H1 (cell line): ENCODE data around the gene TM4SF18. TPM values are rescaled to one million over a fixed set of nuclear protein-coding genes. Genes with fewer than 3 reads are reported as not detected.
"Not testable (repeated sequence)": the region's sequence is repeated elsewhere in the genome, so short reads cannot be mapped to it uniquely, and the experiment has no call there.

Experiments
- CTCF ChIA-PET: fragments of 300-600 bp; sonication (Branson Sonifier 250); formaldehyde crosslinking; loops from one replicate; lab custom pipeline; 2021; ENCODE audit not compliant: partially characterized antibody; lab: Charles Lee
- POLR2A ChIA-PET: fragments of 300-600 bp; sonication (Branson Sonifier 250); formaldehyde crosslinking; loops from one replicate; lab custom pipeline; 2021; ENCODE audit warnings: inconsistent platforms; ENCODE audit not compliant: partially characterized antibody; lab: Charles Lee
- DNase-seq, 2 experiments: peaks; one replicate each; pipeline versions ENCODE4 v3.0.0 to v3.0.0-alpha.2; 2010 to 2022; ENCODE audit warnings: low spot score in 2 of 2, low read depth in 1 of 2, mixed read lengths in 1 of 2
- FAIRE-seq: peaks from 2 replicates; lab custom pipeline; 2011; peaks lifted over from hg19 to GRCh38; lab: Jason Lieb, UNC
- H2AFZ ChIP-seq: 2 replicates; pipeline ENCODE4 v1.8.1; 2012; ENCODE audit warnings: low read length, inconsistent platforms
- H2AK5ac ChIP-seq: 2 replicates; pipeline ENCODE4 v1.6.1; 2013; ENCODE audit warnings: low read depth, low read length
- H2BK120ac ChIP-seq: replicated peaks from 2 replicates; pipeline ENCODE3; 2013; ENCODE audit warnings: low read depth, low read length, inconsistent platforms
- H2BK12ac ChIP-seq: 2 replicates; pipeline ENCODE4 v1.6.1; 2013; ENCODE audit warnings: low read depth, low read length
- H2BK15ac ChIP-seq: 2 replicates; pipeline ENCODE4 v1.6.1; 2013; ENCODE audit warnings: low read length
- H2BK20ac ChIP-seq: 2 replicates; pipeline ENCODE4 v1.6.1; 2013; ENCODE audit warnings: low read length
- H2BK5ac ChIP-seq: 2 replicates; pipeline ENCODE4 v1.6.1; 2013; ENCODE audit warnings: low read depth, low read length
- H3K14ac ChIP-seq: 2 replicates; pipeline ENCODE4 v1.6.1; 2013; ENCODE audit warnings: inconsistent platforms; ENCODE audit not compliant: insufficient read length
- H3K18ac ChIP-seq: 2 replicates; pipeline ENCODE4 v1.6.1; 2013; ENCODE audit warnings: low read length; ENCODE audit errors: extremely low read depth
- H3K23ac ChIP-seq: 2 replicates; pipeline ENCODE4 v1.6.1; 2013; ENCODE audit warnings: inconsistent platforms; ENCODE audit not compliant: insufficient read length
- H3K23me2 ChIP-seq: 2 replicates; pipeline ENCODE4 v1.6.1; 2013; ENCODE audit warnings: low read depth, low read length
- H3K27ac ChIP-seq: 2 replicates; pipeline ENCODE4 v1.6.1; 2011; ENCODE audit warnings: low read depth, low read length, inconsistent platforms
- H3K27me3 ChIP-seq, 4 experiments: replicated peaks in 1 of 4; 1 replicate in 1 of 4; 2 replicates in 3 of 4; pipeline versions ENCODE4 v1.6.1 to v1.8.1; 2011 to 2013; ENCODE audit warnings: low read length in 3 of 4, mild to moderate bottlenecking in 3 of 4, inconsistent platforms in 2 of 4, mixed read lengths in 2 of 4, moderate library complexity in 1 of 4; ENCODE audit not compliant: control insufficient read depth in 3 of 4, insufficient read depth in 3 of 4; ENCODE audit errors: extremely low read depth in 1 of 4
- H3K36me3 ChIP-seq, 4 experiments: 2 replicates each; pipeline versions ENCODE4 v1.6.1 to v1.8.1; 2011 to 2013; ENCODE audit warnings: mild to moderate bottlenecking in 4 of 4, low read length in 3 of 4, moderate library complexity in 2 of 4, control low read depth in 1 of 4, inconsistent platforms in 1 of 4; ENCODE audit not compliant: insufficient read depth in 4 of 4, control insufficient read depth in 2 of 4
- H3K4ac ChIP-seq: replicated peaks from 2 replicates; pipeline ENCODE3; 2013; ENCODE audit warnings: low read length, low read depth, mixed read lengths, inconsistent platforms; ENCODE audit not compliant: insufficient read length
- H3K4me1 ChIP-seq, 4 experiments: replicated peaks in 1 of 4; 1 replicate in 1 of 4; 2 replicates in 3 of 4; pipeline versions ENCODE4 v1.6.1 to v1.8.1; 2011 to 2013; ENCODE audit warnings: low read length in 3 of 4, inconsistent platforms in 2 of 4, mixed read lengths in 1 of 4; ENCODE audit not compliant: insufficient read depth in 4 of 4, control insufficient read depth in 3 of 4
- H3K4me2 ChIP-seq, 2 experiments: 2 replicates each; pipeline versions ENCODE4 v1.6.1 to v1.8.1; 2011 to 2013; ENCODE audit warnings: low read depth in 2 of 2, low read length in 2 of 2, control low read depth in 1 of 2, inconsistent platforms in 1 of 2, mild to moderate bottlenecking in 1 of 2; ENCODE audit not compliant: insufficient read depth in 1 of 2
- H3K4me3 ChIP-seq, 4 experiments: fragments of 200-600, 300-600 bp in 1 of 4; sonication (generic), shearing (Covaris generic), sonication (Bioruptor Twin) in 1 of 4; 2 replicates each; pipeline versions ENCODE4 v1.5.1 to v1.8.1; 2011 to 2016; ENCODE audit warnings: low read length in 4 of 4, low read depth in 3 of 4, control low read depth in 2 of 4, inconsistent platforms in 2 of 4, mild to moderate bottlenecking in 2 of 4, mixed read lengths in 1 of 4, moderate library complexity in 1 of 4; ENCODE audit not compliant: insufficient read depth in 2 of 4; ENCODE audit errors: extremely low read depth in 1 of 4
- H3K56ac ChIP-seq: replicated peaks from 2 replicates; pipeline ENCODE3; 2013; ENCODE audit warnings: low read depth, mild to moderate bottlenecking, mixed read lengths, low read length, inconsistent platforms; ENCODE audit not compliant: insufficient read length
- H3K79me1 ChIP-seq: 2 replicates; pipeline ENCODE4 v1.6.1; 2013; ENCODE audit warnings: low read depth, low read length, control low read depth
- H3K79me2 ChIP-seq, 2 experiments: 2 replicates each; pipeline versions ENCODE4 v1.6.1 to v1.8.1; 2012 to 2013; ENCODE audit warnings: low read length in 2 of 2, mild to moderate bottlenecking in 2 of 2, inconsistent platforms in 1 of 2; ENCODE audit not compliant: insufficient read depth in 2 of 2, control insufficient read depth in 1 of 2
- H3K9ac ChIP-seq, 4 experiments: replicated peaks in 1 of 4; 1 replicate in 1 of 4; 2 replicates in 3 of 4; pipeline versions ENCODE4 v1.6.1 to v1.8.1; 2011 to 2013; ENCODE audit warnings: low read depth in 3 of 4, low read length in 3 of 4, control low read depth in 2 of 4, mild to moderate bottlenecking in 2 of 4, moderate library complexity in 2 of 4, inconsistent platforms in 1 of 4; ENCODE audit errors: extremely low read depth in 1 of 4
- H3K9me3 ChIP-seq, 2 experiments: 2 replicates each; pipeline versions ENCODE4 v1.6.1 to v1.8.1; 2012 to 2013; ENCODE audit warnings: mild to moderate bottlenecking in 2 of 2, moderate library complexity in 2 of 2, control low read depth in 1 of 2, inconsistent platforms in 1 of 2, low read depth in 1 of 2, low read length in 1 of 2, mixed read lengths in 1 of 2; ENCODE audit not compliant: insufficient read depth in 2 of 2
- H4K20me1 ChIP-seq, 2 experiments: replicated peaks in 1 of 2; 2 replicates each; pipeline versions ENCODE3 to v1.8.1; 2011 to 2013; ENCODE audit warnings: inconsistent platforms in 2 of 2, low read length in 2 of 2, mild to moderate bottlenecking in 1 of 2; ENCODE audit not compliant: insufficient read depth in 2 of 2, control insufficient read depth in 1 of 2
- H4K5ac ChIP-seq: 2 replicates; pipeline ENCODE4 v1.6.1; 2013; ENCODE audit warnings: low read length, low read depth, mixed read lengths, inconsistent platforms; ENCODE audit not compliant: insufficient read length
- H4K8ac ChIP-seq: 2 replicates; pipeline ENCODE4 v1.8.0; 2013; ENCODE audit warnings: mild to moderate bottlenecking, moderate library complexity, low read length, inconsistent platforms; ENCODE audit not compliant: insufficient read depth; ENCODE audit errors: extremely low read depth
- H4K91ac ChIP-seq: replicated peaks from 2 replicates; pipeline ENCODE3; 2013; ENCODE audit warnings: low read length, mixed read lengths, inconsistent platforms; ENCODE audit not compliant: insufficient read length
- WGBS, 2 experiments: shearing (Covaris generic) in 1 of 2; methylation state at CpG; one replicate each; pipeline versions ENCODE4 v1.1.6 to v1.1.7; 2013 to 2015; ENCODE audit warnings: low lambda C conversion rate in 2 of 2, mixed read lengths in 2 of 2, inconsistent platforms in 1 of 2, low coverage in 1 of 2, missing lambda C conversion rate in 1 of 2; ENCODE audit not compliant: insufficient replicate concordance in 2 of 2, insufficient coverage in 1 of 2, insufficient read length in 1 of 2; ENCODE audit errors: extremely low coverage in 1 of 2, missing lambda C conversion rate in 1 of 2; 5-methylcytosine and 5-hydroxymethylcytosine counted together
- polyA plus RNA-seq, 7 experiments: library from polyadenylated mRNA; depleted of rRNA in 3 of 7; stranded (reverse) in 5 of 7; unstranded in 2 of 7; fragments of >200 nt in 5 of 7; fragments of 200-250 nt in 2 of 7; gene quantifications; 1 replicate in 5 of 7; 2 replicates in 1 of 7; 4 replicates in 1 of 7; pipeline versions ENCODE4 v1.2.1 to v1.2.3, GENCODE V29; 2011 to 2013; ENCODE audit warnings: missing spikeins in 2 of 7, mixed read lengths in 2 of 7
- total RNA-seq: library from RNA; stranded (reverse); fragmentation: NEBNext Ultra II Directional; extraction: Animal tissue kit (Norgen Biotek cat#: 25700); gene quantifications from 2 replicates; pipeline ENCODE4 v1.2.1, GENCODE V29; 2021

The TM4SF18 gene
- total and polyA plus RNA-seq, 2 of the 8 experiments (the other 6 are each of a cell fraction or from before 2014, with no cell fraction given): 2.9 to 13.6 TPM

- H4K8ac ChIP-seq, H3K23me2 ChIP-seq, H3K36me3 ChIP-seq, H3K79me2 ChIP-seq, H2AK5ac ChIP-seq, H3K23ac ChIP-seq, H3K79me1 ChIP-seq, H3K9ac ChIP-seq, H3K56ac ChIP-seq, H3K4me2 ChIP-seq, H2BK20ac ChIP-seq, H3K27ac ChIP-seq, H2BK5ac ChIP-seq, DNase-seq, H2BK120ac ChIP-seq, H3K9me3 ChIP-seq, POLR2A ChIA-PET, H3K4me3 ChIP-seq, H3K14ac ChIP-seq, H3K4ac ChIP-seq, H3K18ac ChIP-seq, H3K4me1 ChIP-seq, H2BK15ac ChIP-seq, H2BK12ac ChIP-seq, FAIRE-seq, H4K20me1 ChIP-seq, H3K27me3 ChIP-seq, H4K91ac ChIP-seq, H2AFZ ChIP-seq, H4K5ac ChIP-seq: not testable (repeated sequence)
- WGBS, 2 experiments: no CpG with 5 or more reads among the region's 32 CpGs
- CTCF ChIA-PET: interaction anchor here (0.8 kb wide), 1 partner anchor 26 kb away, joined by 4 read pairs; no protein-coding TSS in a partner anchor
Measured at GRCh38 chr3:149380220-149380619, 46.8 kb upstream of the TM4SF18 start.
